HG03442 (cell line): ENCODE measurements around the gene SPHKAP.
"Not testable (repeated sequence)": the region's sequence is repeated elsewhere in the genome, so short reads cannot be mapped to it uniquely, and the experiment has no call there.

ENCODE experiments used
- ATAC-seq: cut with Tn5 transposase; IDR thresholded peaks from one replicate; pipeline ENCODE4 v1.9.1; 2021; ENCODE audit warnings: mild to moderate bottlenecking, moderate library complexity; ENCODE audit not compliant: unreplicated experiment

SPHKAP gene

DNA sequence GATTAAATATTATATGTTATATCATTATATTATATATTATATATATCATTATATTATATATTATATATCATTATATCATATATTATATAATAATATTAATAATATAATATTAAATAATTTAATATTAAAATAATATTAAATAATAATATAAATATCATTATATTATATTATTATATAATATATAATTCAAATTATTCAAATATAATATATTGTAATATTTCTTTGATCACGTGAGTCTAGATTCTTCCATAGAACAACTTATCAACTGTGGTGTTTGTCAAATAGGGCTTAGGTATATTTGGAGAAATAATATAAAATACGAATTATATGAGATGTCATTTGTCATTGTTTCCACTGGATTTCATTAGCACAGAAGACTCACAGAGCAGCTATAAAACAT lies 77.3 kb downstream of the SPHKAP start:
- ATAC-seq = no peak

DNA sequence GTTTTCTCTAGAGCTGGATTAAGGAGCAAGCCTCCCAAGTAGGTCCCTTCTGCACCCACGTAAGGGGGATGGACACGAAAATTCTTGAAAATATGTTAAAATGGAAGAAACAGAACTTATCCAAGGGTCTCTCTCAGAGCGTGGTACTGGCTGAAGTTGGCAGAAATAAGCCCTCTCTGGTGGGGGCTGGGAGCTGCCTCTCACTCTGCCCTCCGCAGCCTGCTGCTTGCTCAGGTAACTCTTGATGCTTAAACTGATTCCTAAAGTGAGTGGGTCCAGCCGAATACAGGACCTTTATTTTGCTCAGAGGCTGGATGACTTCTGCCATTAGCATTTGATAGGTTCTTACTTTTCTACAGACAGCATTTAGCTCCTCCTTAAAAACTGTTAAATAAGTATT lies 78.1 kb downstream of the SPHKAP start:
- ATAC-seq = no peak

DNA sequence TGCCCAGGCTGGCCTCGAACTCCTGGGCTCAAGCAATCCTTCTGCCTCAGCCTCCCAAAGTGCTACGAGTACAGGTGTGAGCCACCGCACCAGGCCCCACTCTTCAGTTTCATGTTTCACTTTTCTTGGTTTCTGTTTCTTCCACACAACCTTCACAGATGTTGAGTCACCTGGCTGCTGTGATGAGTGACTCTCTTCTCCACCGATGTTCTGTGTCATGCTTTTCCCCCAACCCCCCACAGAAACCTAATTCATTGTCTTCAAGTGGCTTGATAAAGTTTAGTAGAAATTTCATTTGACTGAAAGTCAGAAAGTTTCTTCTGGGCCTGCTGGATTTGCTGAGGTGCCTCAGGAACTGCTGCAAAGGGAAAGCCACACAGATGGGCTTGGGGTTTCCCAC lies 78.5 kb downstream of the SPHKAP start:
- peak; percentile 53 for ATAC-seq

DNA sequence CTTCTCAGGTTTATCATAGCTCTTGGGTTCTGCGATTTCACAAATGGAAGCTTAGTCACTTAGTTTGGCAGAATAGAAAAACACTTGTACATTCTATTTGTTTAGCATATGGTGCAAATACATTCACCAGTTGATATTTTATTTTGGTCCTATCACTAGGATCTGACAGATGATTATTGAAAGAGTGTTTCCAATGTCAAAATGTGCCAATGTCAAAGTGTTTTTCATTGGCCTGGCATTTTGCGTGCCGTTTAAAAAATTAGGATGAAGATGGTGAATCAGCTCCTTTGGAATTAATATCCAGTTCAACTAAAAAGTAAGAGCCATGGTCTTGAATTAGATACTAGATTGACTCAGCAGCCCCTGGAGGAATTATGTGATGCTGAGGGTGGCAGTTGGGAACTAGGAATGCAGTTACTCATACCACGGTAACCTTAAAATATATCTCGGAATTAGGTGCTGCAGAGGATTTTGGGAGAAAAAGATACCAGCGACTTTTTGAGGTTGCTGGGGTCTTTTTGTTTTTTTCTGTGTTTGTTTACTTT lies 87.0 kb downstream of the SPHKAP start:
- no peak for ATAC-seq

DNA sequence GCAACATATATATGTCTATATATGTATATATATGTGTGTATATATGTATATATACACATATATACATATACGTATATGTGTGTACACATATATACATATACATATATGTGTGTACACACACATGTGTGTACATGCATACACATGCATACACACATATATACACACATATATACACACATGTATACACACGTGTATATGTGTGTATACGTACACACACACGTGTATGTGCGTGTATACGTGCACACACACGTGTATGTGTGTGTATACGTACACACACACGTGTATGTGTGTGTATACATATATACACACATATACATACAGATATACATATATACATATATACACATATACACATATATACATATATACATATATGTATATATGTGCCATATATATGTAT lies 89.4 kb downstream of the SPHKAP start:
- ATAC-seq = no peak

DNA sequence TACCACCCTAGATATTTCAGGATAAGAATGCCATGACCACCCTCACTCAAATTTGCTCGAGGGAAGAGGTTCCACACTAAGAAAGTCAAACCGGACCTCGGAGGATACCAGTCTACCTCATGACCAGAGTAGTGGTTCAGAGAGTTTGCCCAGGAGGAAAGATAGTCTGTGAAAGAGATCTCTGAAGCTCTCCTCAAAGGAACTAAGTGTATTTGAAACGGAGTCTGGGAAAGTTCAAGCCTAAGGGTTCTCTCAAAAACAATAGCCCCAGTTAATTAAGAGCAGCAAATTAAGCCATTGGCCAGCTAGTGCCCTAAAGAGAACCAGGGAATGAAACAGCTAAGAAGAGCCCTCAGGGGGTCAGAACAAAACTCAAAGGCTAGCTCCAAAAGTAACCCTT lies 94.9 kb downstream of the SPHKAP start:
- ATAC-seq = no peak

DNA sequence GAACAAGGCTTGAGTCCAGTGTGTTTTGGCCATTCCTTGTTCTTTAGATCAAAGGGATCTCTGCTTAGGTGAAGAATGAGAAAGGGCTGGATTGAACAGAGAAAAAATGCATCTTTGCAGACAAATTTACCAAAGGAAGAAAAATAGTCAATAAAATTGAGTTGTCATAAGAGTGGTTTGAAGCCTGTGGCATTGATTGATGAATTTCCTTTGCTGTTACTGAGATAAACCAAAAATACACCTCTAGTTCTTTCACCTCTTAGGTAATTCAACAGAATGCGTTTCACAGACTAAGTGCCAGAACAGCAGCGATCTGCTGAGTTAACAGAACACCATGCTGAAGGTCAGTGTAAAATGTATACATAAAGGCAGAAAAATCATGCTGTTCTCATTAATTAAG lies 96.8 kb downstream of the SPHKAP start:
- no peak for ATAC-seq

DNA sequence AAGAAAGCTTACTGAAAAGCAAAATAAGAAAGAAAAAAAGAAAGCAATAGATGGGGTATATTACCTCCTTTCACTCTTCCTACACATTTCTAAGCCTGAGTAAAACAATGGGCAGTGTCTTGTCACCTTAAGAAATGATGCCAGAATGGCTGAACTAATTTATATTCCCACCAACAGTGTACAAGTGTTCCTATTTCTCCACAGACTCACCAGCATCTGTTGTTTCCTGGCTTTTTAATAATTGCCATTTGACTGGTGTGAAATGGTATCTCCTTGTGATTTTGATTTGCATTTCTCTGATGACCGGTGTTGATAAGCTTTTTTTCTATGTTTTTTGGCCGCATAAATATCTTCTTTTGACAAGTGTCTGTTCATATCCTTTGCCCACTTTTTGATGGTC lies 98.4 kb downstream of the SPHKAP start:
- no peak for ATAC-seq

DNA sequence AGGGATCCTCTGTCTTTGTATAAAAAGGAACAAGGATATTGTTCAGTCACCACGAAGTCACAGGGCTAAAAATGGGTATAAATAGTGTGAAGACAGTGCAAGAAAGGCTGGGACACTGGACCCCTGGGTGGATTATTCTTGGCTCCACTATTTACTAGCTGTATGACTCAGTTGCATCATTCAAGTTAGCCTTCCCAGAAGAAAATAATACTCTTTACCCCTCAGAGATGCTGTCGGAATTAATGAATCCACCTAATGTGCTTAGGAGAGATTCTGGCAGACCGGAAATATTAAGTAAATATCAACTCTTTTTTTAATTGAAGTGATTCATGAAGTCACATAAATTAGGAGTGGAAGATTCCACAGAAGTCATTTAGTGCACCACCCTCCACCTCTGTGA lies 98.9 kb downstream of the SPHKAP start:
- ATAC-seq = no peak

DNA sequence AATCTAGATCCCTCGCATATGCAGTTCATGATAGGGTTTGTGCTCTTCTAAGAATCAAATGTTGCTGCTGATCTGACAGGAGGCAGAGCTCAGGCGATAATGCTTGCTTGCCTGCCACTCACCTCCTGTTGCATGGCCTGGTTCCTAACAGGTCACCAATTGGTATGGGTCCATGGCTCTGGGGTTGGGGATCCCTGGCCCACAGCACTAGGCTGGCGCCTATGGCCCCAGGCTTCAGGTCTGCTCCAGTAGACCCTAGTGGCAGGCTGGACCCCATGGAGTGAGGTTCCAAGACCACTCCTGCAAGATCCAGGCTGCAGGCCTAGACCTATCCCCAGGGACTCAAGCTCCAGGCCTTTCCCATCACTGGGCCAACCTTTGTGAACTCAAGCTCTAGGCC lies 102.3 kb downstream of the SPHKAP start:
- ATAC-seq = no peak

DNA sequence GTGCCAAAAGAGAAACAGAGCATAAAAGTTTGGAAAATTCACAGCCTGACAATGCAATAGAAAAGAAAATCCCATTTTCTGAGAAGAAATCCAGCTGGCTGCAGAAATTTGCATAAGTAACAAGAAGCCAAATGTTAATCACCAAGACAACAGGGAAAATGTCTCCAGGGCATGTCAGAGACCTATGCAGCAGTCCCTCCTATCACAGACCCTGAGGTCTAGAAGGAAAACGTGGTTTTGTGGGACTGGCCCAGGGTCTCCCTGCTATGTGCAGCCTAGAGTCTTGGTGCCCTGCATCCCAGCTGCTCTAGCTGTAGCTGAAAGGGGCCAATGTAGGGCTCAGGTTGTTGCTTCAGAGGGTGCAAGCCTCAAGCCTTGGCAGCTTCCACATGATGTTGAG lies 104.8 kb downstream of the SPHKAP start:
- not testable (repeated sequence) for ATAC-seq

DNA sequence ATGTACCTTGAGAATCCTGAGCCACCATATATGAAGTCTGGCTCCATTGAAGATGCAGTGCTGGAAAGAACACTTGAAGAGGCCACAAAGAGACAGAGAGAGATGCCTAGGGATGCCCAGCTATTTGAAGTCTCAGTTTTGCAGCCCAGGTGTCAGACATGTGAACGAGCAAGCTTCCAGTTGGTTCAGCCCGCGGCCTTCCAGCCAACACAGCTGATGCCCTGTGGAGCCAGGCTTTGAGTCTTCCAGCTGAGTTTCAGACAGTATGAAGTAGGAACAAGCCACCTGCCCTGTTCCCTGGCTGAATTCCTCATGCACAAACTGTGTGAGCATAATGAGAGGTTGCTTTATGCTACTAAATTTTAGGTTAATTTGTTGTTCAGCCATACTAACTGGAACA lies 108.8 kb downstream of the SPHKAP start:
- no peak for ATAC-seq

DNA sequence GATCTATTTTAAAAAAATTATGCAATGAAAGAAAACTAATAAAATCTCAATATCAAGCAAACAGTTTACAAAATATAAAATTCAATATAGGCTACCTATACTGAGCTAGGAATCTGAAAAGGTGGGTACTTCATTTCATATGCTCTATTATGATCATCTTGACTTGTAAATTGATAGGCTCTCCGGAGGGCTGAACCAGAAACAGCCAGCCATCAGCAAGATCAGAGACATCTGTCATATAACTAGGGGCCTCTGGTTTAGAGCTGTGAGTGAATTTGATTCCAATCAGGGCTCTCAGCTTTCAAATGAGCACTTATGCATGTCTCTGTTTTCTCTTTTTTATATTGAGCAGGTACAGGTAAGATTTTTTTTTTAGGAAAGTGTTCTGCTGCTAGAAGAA lies 114.2 kb downstream of the SPHKAP start:
- no peak for ATAC-seq

DNA sequence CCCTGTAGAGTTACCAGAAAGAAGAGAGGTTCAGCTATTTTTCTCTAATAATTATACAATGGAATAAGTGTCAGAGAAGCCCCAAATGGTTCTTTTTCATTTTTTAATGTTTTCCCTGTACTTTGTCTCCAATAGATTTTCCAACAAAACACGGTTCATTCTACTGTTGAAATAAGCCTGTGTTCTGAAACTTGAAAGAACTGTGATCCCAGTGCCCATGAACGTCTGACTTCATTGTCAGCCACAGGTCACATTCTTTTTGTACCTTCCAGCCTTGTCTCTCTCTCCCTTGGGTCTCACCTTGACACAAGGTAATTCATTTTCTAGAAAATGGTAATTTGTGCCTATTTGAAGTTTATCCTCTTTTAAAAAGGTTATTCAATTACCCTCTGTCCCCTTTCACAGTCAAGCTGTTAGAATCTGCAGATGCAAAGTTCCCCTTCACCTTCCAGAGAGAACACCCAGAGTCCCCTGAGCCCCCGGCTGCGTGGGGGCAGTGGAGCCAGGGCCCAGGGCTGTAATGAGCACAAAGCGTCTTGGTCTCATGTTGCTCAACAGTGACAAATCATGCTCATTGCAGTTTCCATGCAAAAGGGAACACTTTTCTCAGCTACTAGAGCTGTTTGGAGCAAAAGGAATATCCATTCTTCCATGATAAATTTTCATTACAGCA lies 115.2 kb downstream of the SPHKAP start:
- ATAC-seq = no peak

DNA sequence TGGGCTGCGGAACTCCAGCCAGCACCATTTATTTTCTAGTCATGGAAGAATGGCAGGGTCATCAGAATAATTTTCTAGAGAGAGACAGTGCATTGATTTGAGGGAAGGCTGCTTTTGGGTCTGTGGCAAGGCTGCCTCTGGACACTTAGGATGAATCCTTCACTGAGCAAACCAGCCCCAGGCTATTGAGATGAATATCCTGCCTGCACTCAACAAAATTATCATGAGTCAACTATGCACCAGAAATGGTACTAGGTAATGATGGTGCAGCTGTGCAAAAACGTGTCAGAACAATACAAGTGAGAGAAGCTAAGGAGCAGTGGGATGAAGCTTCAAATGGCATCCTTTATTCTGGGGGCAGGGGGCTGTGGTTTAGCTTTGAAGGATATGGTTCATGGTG lies 115.8 kb downstream of the SPHKAP start:
- ATAC-seq = no peak

DNA sequence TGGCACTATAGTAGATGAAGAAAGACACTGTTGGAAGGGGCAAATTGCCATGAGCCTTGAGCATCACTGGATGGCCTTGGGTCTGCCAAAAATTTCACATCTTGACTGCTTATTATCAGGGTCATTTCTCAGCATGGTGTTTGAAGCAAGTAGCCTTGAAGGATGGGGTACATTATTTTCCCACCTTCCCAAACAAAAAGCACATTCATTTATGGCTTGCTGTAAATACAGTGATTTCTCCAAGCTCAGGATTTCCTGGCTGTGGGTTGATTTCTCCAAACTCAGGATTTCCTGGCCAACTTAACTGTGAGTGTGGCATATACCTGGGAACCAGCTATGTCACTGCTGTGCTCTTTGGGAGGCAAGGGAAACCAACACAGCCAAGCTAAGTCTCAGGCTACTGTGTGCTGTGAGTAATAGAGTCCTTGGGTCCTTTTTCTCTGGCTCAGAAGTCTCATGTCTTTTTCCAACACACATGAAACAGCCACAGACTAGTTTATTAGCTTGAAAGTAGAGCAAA lies 116.6 kb downstream of the SPHKAP start:
- no peak for ATAC-seq

DNA sequence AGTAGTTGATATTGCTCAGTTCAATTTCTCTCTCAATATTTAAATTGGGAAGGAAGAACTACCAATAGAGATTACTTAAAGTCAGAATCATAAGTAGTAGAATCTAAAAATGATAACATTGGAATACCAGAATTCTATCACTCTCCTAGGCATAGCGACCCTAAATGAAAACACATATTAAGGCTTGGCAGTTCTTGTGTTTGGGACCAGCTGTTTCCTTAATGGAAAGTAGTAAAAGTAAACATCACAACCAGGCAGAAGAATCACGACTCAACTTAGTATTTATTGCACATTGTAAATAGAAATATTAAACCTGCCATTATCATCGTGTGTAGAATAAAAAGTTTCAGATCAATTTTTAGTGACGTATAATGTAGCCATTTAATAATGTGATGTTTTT lies 117.5 kb downstream of the SPHKAP start:
- ATAC-seq = no peak

DNA sequence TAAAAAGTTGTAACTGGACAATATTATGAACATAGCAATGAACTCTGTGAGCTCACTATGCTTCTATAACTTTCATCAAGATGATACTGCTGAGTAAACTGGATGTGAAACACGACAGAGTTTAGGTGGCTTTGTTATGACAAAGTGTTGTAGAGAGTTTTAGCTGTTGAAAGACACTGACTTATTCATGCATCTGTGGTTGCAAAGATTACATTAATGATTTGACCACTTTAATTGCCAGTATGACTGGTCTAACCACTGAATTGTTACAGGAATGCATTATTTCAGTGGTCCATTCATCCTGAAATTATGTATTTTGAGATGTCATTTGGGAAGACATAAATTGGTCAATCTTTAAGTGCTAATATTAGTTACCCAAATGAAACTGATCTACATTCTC lies 117.9 kb downstream of the SPHKAP start:
- no peak for ATAC-seq

DNA sequence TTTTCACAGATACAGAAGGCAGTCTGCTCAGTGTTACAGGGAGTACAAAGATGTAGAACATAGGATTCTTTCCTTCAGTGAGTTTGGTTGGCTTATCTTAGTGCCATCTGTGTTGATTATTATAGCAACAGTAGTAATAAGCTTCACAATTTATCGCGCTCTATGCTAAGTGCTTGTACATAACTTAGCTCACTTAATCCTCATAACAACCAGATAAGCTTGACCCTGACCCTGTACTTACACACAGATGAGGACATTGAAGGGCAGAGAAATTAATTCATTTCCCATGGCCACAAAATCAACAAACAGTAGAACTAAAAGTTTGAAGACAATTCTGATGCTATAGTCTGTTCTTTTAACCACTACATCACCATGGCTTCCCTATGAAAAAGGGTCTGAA lies 121.8 kb downstream of the SPHKAP start:
- ATAC-seq = no peak

DNA sequence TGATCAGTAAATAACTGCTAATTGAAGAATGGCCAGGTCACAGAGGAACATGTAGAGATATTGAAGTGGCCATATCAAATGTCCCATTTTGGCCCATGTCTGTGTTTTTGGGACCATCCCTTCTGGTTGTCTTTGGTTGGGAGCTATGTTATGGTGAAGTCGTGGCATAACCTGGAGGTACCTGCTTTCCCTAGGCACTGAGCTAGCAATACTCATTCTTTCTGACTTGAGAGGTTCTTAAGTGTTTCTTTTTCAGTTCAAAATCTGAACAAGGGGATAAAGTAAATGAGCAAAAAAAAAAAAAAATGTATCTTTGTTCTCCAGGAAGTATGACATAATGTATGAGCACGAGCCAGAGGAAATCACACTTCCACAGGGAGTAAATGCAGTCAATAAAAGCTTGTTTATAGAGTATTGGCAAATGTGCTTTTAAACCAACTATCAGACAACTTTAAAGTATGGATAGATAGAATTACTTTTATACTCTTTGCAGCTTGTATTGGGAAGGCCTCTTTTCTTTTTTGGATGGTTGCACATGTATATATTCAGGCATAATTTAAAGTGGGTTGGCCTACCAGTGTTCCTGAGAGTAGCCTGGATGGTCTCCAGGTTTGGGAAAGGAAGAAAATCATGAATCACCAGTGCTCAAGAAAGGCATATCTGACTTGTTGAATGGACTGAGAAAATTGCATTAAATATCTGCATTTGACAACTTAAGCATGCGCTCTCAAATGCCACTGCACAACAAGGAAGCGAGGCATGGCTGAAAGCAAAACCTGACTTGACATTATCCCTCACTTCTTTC lies 125.0 kb downstream of the SPHKAP start:
- ATAC-seq = no peak

DNA sequence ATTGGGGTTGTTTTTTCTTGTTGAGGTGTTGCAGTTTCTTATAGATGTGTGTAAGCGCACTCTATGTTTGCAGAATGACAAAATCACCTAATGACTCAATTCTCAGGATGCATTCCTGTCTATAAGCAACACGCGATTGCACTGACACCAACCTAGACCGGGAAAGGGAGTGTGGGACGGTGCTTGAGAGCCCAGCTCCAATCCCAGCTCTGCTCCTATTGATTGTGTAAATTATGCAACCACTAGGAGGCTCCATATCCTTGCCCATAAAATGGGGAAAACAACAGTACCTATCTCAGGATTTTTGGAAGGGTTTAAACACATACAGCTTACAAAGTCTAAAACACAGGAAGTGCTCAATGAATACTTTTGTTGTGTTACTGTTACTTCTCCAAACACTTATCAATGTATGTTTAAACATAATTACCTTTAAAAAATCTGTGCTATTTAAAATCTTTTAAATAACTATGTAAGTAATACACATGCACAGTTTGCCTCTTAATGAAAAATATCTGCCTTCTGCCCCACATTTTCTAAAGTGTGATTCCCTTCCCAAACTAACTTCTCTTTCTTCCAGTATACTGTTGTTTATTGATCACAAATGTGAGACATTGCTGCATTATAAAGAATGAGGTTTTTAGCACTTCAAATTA lies 132.5 kb downstream of the SPHKAP start:
- ATAC-seq = peak; percentile 59

DNA sequence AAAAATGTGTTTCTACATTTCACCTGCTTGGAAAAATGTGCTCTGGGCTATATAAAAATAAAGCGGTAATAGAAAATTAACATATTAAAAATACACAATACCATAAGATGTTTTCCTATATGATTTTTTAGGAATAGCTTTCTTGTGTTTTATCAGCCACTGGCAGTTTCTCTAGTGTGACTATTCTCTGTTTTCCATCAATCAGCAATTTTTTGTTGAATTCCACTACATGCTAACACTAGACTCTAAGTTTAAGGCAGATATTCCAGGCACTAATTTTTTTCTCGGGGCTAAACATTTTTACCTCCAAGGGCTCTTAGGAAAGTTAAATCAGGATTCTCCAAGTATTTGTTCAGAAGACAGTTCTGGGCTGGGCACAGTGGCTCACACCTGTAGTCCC lies 140.5 kb downstream of the SPHKAP start:
- ATAC-seq = no peak
